PFSK-1 (cell line): Measurements from ENCODE around the gene RPTOR.

Source experiments
- POLR2AphosphoS5 ChIP-seq: IDR thresholded peaks from 2 replicates; pipeline ENCODE4 v1.6.1; 2012; ENCODE audit warnings: low read depth, mild to moderate bottlenecking, control low read depth, low read length, moderate library complexity
- REST ChIP-seq, 2 experiments: IDR thresholded peaks; 2 replicates each; pipeline versions ENCODE4 v1.6.1 to v1.8.0; 2011 to 2012; ENCODE audit warnings: low read depth in 2 of 2, low read length in 2 of 2, control low read depth in 1 of 2, inconsistent platforms in 1 of 2, mild to moderate bottlenecking in 1 of 2, moderate library complexity in 1 of 2; ENCODE audit not compliant: insufficient read depth in 1 of 2
- SIN3A ChIP-seq: IDR thresholded peaks from 2 replicates; pipeline ENCODE4 v1.6.1; 2012; ENCODE audit warnings: mild to moderate bottlenecking, low read length, moderate library complexity, borderline replicate concordance; ENCODE audit not compliant: insufficient read depth
- TAF1 ChIP-seq: IDR thresholded peaks from 2 replicates; pipeline ENCODE4 v1.6.1; 2012; ENCODE audit warnings: low read length, control low read depth, borderline replicate concordance; ENCODE audit not compliant: insufficient read depth

- TF ChIP-seq POLR2AphosphoS5 (no peak), SIN3A (no peak), TAF1 (no peak), REST (IDR thresholded peaks at IDR 0.05; ENCODE audit: insufficient read depth in 1 of 2, low read depth in 2 of 2, low read length in 2 of 2) (no peak)
These were observed 211.2 kb downstream of the RPTOR start for GRCh38 chr17:80755650-80756405.
